Subcutaneous adipose tissue (tissue), 4 donors: ENCODE measurements around the gene ZNF574. TPM values are rescaled to one million over a fixed set of nuclear protein-coding genes. Genes with fewer than 3 reads are reported as not detected.

Experiments used
- total RNA-seq, 4 donors: library from RNA; depleted of rRNA; stranded (reverse); fragments of >200 nt; gene quantifications; one replicate each; pipeline ENCODE4 v1.1.0, GENCODE V29; 2016
- TF ChIP-seq, protein P1 (sequence below): fragments of 450-650 bp; IDR thresholded peaks from one replicate; pipeline ENCODE4 v1.5.1; 2016; ENCODE audit warnings: low read depth, mild to moderate bottlenecking, control low read depth, antibody characterized with exemption, moderate library complexity

The ZNF574 gene
- total RNA-seq, 4 donors from 2014 or later = 8.2 to 11.7 (median 9.9) TPM

- TF ChIP-seq, protein P1, sequence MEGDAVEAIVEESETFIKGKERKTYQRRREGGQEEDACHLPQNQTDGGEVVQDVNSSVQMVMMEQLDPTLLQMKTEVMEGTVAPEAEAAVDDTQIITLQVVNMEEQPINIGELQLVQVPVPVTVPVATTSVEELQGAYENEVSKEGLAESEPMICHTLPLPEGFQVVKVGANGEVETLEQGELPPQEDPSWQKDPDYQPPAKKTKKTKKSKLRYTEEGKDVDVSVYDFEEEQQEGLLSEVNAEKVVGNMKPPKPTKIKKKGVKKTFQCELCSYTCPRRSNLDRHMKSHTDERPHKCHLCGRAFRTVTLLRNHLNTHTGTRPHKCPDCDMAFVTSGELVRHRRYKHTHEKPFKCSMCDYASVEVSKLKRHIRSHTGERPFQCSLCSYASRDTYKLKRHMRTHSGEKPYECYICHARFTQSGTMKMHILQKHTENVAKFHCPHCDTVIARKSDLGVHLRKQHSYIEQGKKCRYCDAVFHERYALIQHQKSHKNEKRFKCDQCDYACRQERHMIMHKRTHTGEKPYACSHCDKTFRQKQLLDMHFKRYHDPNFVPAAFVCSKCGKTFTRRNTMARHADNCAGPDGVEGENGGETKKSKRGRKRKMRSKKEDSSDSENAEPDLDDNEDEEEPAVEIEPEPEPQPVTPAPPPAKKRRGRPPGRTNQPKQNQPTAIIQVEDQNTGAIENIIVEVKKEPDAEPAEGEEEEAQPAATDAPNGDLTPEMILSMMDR = no peak
Observed at GRCh38 chr19:42053037-42053935, 22.7 kb upstream of the ZNF574 start.

GRCh38 chr19:42054205-42054604, 21.8 kb upstream of the ZNF574 start:
- TF ChIP-seq, protein P1 = no peak

DNA sequence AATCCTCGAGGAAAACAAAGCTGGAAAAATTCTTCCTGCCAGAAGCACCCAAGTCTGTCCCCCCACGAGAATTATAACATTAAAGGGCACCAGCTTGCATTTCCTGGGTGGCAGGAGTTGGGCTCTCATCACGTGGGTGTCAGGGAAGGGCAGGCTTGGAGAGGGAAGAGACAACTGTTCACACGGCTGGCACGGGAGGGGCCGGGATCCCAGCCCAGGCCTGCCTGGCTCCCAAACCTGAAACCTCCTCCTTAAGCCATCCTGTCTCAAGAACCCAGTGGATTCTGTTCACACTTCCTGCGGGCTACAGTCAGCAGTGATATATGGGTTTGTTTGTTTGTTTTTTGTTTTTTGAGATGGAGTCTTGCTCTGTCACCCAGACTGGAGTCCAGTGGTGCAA, 18.1 kb upstream of the ZNF574 start:
- TF ChIP-seq, protein P1 = no peak

DNA sequence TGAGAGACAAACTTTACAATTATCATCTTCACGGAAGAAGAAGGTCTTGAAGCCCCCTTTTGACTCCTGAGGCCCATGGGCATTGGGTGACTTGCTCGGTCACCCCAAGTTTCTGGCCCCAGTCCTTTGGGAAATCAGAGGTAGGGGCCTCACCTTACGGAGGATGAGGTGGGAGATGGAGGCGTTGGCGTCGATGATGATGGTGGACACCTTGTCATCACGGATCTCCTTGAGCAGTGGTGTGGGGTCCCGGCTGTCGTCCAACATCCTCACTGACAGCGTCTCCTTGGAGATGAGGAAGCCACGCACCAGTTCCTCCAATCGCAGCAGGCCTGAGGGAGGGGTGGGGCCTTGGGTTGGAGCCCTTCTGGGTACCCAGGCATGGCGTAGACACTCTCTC, 16.8 kb upstream of the ZNF574 start:
- TF ChIP-seq, protein P1 = no peak

- TF ChIP-seq, protein P1 = no peak
Observed at GRCh38 chr19:42060117-42060516, 15.8 kb upstream of the ZNF574 start.

DNA sequence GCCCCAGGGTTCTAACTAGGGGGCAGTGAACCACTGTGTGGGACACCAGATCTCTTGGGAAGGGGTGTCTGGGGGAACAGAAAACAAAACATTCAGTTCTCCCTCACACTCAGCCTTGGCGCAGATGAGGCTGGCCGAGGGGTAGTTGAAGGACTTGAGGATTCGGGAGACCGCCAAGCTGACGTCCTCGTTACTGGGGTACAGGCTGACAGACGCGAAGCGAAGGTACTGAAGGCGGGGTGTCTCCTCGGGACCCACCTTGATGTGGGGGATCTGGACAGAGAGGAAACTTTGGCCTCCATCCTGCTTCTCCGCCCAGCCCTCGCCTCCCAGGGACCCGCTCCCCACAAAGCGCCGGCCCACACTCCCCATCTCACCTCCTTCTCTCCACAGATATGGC, 13.6 kb upstream of the ZNF574 start:
- TF ChIP-seq, protein P1 = no peak

GRCh38 chr19:42064432-42064831, 11.5 kb upstream of the ZNF574 start:
- TF ChIP-seq, protein P1 = no peak
